Stimulated activated CD8-positive, alpha-beta memory T cell treated with anti-CD3 and anti-CD28 coated beads, Interleukin-7, amount 100 ng/mL, for 48 hours (primary cell): ENCODE data around the gene MCC.

ENCODE experiments used
- DNase-seq, 2 donors: peaks; one replicate each; pipeline ENCODE4 v3.0.0-alpha.2; 2020; ENCODE audit warnings: low read depth in 1 of 2; ENCODE audit errors: extremely low read depth in 1 of 2

The MCC gene

GRCh38 chr5:113157886-113158285, 330.4 kb downstream of the MCC start:
- no peak for DNase-seq

DNA sequence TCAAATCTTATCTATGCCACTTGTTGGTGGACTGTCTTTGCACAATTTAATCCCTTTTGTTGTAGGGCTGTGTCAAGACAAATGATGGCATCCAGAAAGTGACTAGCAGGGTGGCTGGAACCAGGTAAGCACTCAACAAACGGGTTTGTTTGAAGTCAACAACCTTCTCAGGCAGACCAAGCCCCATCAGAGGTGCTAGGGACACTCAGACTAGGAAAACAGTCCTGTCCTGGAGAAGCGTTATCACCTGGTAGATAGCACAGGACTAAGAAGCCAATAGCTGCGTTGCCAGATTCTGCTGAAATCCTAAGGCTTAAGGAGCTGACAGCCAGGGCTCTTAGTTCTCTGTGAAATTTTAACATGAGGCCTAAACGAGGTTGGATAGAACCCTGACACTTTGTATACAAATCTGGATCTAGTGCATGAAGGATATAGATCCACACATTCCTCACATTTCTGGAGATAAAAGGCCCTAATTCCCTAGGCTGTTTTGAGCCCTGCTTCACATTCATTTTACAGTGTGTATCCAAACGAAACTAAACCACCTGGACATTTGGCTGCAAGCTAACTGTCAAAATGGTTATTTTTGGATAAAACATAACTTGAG, 331.9 kb downstream of the MCC start:
- no peak for DNase-seq

GRCh38 chr5:113153512-113154097, 334.6 kb downstream of the MCC start:
- no peak for DNase-seq

GRCh38 chr5:113152380-113152740, 335.9 kb downstream of the MCC start:
- DNase-seq, result no peak

DNA sequence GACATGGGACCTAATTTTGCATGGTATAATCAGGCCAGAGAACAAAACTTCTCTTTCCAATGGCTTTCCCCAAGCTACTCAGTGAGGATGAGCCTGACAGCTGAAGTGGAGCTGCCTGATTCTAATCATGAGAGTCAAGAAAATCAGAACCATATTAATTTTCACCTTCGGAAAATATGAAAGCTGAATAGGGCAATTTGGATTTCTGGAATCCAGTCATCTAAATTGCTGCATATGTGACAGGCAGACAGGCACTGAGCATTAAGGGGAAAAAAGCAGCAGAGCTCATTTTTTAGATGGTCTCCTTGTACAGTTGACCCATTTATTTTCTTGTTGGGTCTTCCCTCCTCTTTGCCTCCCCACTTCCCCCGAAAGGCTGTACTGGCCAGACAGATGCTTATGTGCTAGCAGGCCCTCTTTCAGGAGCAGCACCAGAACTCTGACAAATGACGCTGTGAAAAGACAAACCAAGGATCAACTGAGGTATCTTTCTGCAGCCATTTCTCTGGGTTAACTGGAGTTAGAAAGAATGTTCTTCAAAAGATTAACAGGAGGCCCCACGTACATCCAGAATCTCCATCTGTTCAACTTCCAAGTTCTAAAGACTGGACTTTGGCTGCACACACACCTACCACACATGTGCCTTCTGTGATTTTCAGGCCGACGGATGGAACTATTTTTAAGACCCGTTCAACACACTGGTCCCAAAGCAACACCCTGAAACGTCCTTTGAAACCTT, 336.4 kb downstream of the MCC start:
- no peak for DNase-seq

DNA sequence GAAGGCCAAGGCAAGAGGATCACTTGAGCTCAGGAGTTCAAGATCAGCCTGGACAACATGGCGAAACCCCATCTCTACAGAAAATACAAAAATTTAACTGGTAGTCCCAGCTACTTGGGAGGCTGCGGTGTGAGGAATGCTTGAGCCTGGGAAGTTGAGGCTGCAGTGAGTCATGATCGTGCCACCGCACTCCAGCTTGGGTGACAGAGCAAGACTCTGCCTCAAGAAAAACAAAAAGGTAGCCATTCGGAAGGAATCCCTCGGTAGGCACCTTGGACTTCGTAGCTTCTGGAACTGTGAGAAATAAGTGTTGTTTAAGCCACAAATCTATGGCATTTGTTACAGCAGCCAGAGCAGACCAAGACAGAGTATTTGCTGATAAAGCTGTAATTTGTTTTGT, 337.4 kb downstream of the MCC start:
- no peak for DNase-seq

DNA sequence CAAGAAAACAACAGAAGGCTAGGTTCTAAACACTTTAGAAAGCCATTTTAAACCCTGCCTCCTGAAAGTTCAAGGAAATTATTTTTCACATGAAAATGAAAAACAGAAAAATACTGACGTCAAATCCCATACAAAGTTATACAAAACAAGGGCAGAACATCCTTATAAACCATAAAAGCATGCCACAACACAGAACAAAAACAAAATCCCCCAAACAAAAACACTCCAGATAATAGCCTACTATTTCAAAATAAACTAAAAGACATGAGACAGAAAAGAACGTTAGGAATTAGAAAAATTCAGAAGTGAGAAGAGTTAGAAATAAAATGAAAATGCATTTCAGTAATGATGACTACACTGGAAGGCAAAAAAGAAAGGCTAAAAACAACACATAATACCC, 338.0 kb downstream of the MCC start:
- DNase-seq, result no peak

DNA sequence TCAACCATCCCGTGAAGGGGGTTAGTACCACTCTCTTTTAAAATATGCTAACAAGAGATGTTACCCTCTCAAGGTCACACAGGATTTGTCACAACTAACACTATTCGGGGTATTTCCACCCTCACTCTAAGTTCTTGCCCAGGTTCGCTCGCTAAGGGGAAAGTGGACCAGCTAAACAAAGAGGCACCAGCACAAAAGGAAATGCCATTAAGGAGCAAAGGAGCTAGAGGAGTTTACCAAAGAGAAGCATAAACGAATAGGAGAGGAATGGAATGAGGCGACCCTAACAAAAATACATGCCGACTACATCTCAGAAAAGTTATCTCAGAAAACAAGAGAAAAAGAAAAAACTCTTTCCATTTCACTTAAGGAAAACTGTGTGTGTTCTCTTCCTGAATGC, 340.7 kb downstream of the MCC start:
- no peak for DNase-seq

DNA sequence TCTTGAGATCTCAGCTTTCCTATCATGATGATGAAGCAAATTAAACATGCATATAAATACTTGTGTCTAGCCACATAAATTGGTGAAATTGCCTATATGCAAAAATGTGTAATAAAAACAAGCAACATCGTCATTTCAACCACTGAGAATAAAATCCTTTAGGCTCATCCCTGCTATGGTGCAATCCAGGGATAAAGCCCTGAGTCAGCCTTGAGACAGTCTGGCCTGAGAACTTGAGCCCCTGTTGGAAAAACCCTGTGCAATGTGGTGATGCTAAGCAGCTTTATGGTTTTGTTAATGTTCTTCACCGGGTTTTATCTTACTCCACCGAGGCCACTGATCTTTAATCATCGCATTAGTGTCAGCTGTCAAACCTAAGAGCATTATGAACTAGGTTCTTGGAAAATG, 341.1 kb downstream of the MCC start:
- DNase-seq, result no peak

GRCh38 chr5:113145757-113146387, 342.4 kb downstream of the MCC start:
- no peak for DNase-seq

- DNase-seq, result no peak
Measured at GRCh38 chr5:113142186-113142585, 346.1 kb downstream of the MCC start.

- DNase-seq, result no peak
Measured at GRCh38 chr5:113140837-113141671, 347.2 kb downstream of the MCC start.

DNA sequence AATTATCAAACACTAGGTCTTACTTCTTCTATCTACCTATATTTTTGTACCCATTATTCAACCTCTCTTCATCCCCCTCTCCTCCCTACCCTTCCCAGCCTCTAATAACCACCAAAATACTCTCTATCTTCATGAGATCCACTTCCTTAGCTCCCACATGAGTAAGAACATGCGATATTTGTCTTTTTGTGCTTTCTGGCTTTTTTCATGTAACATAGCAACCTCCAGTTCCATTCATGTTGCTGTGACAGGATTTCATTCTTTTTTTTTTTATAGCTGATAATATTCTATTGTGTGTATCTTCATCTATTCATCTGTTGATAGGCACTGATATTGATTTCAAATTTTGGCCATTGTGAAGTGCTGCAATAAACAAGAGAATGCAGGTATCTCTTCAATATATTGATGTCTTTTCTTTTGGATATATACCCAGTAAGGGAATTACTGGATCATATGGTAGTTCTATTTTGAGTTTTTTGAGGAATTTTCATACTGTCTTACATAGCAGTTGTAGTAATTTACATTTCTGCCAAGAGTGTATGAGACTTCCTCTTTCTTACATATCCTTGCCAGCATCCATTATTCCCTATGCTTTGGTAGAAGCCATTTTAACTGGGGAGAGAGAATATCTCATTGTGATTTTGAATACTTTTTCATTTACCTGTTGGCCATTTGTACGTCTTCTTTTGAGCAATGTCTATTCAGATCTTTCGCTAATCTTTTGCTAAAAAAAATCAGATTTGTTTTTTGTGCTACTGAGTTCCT, 354.9 kb downstream of the MCC start:
- no peak for DNase-seq

GRCh38 chr5:113132564-113132963, 355.7 kb downstream of the MCC start:
- no peak for DNase-seq

GRCh38 chr5:113128641-113129330, 359.5 kb downstream of the MCC start:
- DNase-seq, result no peak

- DNase-seq, result no peak
Measured at GRCh38 chr5:113128082-113128481, 360.2 kb downstream of the MCC start.

GRCh38 chr5:113127021-113127420, 361.2 kb downstream of the MCC start:
- DNase-seq, result no peak

DNA sequence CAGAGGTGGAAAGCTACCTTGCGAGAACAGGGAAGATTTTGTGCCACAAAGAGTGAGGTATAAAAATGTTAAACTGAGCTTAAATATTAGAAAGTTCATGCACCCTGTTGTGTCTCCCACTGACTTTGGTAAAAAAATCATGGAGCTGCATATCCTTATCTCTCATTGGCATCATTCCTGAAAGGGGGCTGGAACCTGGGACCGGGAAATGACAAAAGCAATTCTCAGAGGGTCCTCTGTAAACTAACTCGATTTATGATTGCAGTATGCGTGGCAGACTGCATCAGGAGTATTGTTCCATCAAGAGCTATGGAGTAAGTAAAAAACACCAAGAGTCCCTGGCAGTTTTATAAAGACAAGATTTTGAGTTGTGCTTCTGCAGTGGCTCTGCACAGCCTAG, 362.9 kb downstream of the MCC start:
- no peak for DNase-seq

DNA sequence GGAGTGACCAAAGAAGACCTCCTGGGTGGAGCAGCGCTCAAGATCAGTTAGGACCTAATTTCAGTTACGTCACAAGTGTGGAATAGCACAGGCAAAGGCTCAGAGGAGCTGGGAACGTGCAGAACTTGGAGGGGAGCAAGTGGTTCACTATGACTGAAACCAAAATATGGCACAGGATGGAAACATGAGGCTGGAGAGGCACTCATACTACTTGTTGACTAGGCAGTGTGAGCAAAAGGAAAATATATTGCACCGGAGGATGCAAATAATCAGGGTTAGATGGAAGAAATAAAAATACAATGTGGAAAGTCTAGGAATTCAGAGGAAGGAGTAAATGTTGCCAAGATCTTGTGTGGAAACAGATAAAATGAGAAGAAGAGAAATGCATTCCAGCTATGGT, 363.3 kb downstream of the MCC start:
- DNase-seq, result no peak

- no peak for DNase-seq
Measured at GRCh38 chr5:113124265-113124664, 364.0 kb downstream of the MCC start.
